ENCODE results near the gene HYCC1.

GRCh38 chr7:23011222-23011924 is 2.6 kb downstream of the HYCC1 start:
- no peak for TF ChIP-seq CTCF (IDR thresholded peaks at IDR 0.05)
- TF ChIP-seq POLR2AphosphoS5 (IDR thresholded peaks at IDR 0.05): no peak
